Retinal pigment epithelial cell (primary cell): Measurements from ENCODE around the gene PTPRN2.
"Not testable (repeated sequence)": the region's sequence is repeated elsewhere in the genome, so short reads cannot be mapped to it uniquely, and the experiment has no call there.

ENCODE experiments used
- DNase-seq: peaks from one replicate; pipeline ENCODE4 v3.0.0-alpha.2; 2010; ENCODE audit warnings: low read depth
- H3K4me3 ChIP-seq: 2 replicates; pipeline ENCODE4 v1.5.1; 2011; ENCODE audit warnings: mild to moderate bottlenecking, low read length, control low read depth, moderate library complexity
- CTCF ChIP-seq: conservative IDR thresholded peaks from 2 replicates; pipeline ENCODE4 v1.5.1; 2011; ENCODE audit warnings: low read depth, low read length, control low read depth, inconsistent platforms

The PTPRN2 gene

GRCh38 chr7:157490465-157490912 is 1097.1 kb downstream of the PTPRN2 start:
- no peak for TF ChIP-seq CTCF
- DNase-seq, result no peak
- H3K4me3 ChIP-seq, result no peak overlapping the region

- DNase-seq, H3K4me3 ChIP-seq: not testable (repeated sequence)
Measured at GRCh38 chr7:157489870-157490269, 1097.8 kb downstream of the PTPRN2 start.
